RWPE1 (cell line): Measurements from ENCODE around the gene OGFR.
A peak's percentile ranks its signal among the peaks of the same experiment; 100 is the strongest.

Experiments
- CTCF ChIA-PET: fragments of 350-600 bp; sonication (Branson Sonifier 250); formaldehyde crosslinking; extraction: SDS; loops from one replicate; lab custom pipeline; 2021; lab: Yijun Ruan, JAX
- POLR2A ChIA-PET: fragments of 400-600 bp; formaldehyde crosslinking; extraction: SDS; loops from one replicate; lab custom pipeline; 2020; ENCODE audit warnings: antibody characterized with exemption; ENCODE audit not compliant: low non-redundant PET; lab: Yijun Ruan, JAX
- DNase-seq: peaks from one replicate; pipeline ENCODE4 v3.0.0; 2012; ENCODE audit warnings: low spot score
- H3K27ac ChIP-seq: fragments of 450-650 bp; 2 replicates; pipeline ENCODE4 v1.5.1; 2017
- TF ChIP-seq, protein P1 (sequence below): fragments of 450-650 bp; conservative IDR thresholded peaks from 2 replicates; pipeline ENCODE4 v1.5.1; 2017; ENCODE audit warnings: low read depth, mild to moderate bottlenecking

OGFR gene

DNA sequence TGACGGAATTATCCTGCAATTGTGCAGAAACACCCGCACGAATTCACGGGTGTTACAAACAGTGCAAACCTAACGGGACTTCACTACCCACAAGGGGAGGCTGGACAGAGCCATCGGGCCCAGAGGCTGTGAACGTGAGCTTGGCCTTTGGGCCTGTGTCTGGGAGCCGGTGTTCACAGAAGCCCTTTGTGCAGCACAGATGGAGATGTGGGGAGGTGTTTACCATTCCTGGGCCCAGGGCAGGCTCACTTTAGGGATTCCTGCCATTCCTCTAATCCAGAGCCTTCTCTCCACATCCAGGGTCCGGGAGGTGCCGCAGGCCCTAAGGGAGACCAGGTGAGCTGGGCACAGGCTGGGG, 27.2 kb downstream of the OGFR start:
- H3K27ac ChIP-seq = peak overlapping the region; percentile 71
- ChIA-PET CTCF (interaction anchor here (0.6 to 1.9 kb wide), 4 partner anchors 9 to 1142 kb away, joined by 3 to 11 read pairs (median 4); no protein-coding TSS in a partner anchor), POLR2A (no interaction called here)
- TF ChIP-seq, protein P1, sequence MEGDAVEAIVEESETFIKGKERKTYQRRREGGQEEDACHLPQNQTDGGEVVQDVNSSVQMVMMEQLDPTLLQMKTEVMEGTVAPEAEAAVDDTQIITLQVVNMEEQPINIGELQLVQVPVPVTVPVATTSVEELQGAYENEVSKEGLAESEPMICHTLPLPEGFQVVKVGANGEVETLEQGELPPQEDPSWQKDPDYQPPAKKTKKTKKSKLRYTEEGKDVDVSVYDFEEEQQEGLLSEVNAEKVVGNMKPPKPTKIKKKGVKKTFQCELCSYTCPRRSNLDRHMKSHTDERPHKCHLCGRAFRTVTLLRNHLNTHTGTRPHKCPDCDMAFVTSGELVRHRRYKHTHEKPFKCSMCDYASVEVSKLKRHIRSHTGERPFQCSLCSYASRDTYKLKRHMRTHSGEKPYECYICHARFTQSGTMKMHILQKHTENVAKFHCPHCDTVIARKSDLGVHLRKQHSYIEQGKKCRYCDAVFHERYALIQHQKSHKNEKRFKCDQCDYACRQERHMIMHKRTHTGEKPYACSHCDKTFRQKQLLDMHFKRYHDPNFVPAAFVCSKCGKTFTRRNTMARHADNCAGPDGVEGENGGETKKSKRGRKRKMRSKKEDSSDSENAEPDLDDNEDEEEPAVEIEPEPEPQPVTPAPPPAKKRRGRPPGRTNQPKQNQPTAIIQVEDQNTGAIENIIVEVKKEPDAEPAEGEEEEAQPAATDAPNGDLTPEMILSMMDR = no peak
- DNase-seq = no peak

DNA sequence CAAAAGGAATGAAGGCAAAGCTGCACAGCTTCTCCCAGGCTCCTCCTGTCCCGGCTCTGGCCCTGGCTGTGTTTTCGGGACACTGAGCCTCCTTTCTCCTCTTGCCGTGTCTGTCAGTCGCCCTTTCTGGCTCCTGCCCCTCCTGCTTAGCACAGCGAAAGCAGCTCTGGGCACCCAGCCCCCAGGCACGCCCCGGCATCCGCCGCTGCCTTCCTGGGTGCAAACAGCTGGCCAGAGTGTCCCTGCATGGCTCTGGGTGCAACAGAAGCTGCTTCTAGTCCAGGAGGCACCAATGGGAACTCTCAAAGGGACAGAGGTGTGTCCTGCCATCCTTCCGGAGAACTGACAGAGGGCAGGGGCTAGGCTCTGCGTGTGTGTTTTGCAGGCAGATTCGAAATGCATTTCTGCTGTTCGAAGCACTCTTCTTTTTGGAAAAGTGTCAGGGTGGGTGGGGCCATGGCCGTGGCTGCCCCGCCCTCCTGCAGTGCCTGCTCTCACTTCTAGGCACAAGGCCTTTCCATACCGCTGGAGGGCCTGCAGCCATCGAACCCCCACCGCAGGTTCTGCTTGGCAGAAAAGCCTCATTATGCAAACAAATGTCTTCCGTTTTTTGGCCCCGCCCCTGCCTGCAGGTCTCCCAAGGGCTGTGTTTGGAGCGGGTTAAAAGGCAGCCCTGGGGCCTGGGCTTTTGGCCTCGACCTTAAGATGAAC, 27.7 kb downstream of the OGFR start:
- POLR2A ChIA-PET = no interaction called here
- H3K27ac ChIP-seq = peak overlapping the region; percentile 71
- TF ChIP-seq, protein P1 = no peak
- CTCF ChIA-PET = interaction anchor here (0.6 to 1.9 kb wide), 7 partner anchors 9 to 1142 kb away, joined by 3 to 11 read pairs (median 4); no protein-coding TSS in a partner anchor
- no peak for DNase-seq

DNA sequence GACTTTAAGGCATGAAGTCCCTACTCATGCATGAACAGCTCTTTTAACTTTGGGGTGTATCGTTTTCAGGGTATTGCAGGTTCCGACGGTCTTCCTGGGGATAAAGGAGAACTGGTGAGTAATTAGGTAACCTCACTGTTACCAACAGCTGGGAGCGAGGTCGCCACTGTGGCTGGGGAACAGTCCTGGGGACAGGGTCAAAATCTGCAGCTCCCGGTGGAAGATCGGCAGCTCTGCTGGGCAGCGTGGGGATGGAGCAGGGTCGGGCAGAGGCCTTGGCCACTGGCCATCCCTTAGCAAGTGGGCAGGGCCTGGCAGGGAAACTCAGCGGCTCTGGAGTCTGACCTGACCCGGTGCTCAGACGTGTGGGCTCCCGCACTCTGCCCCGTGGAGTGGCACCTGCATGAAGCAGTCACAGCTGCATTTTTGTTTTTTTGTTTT, 28.3 kb downstream of the OGFR start:
- no peak for DNase-seq
- TF ChIP-seq, protein P1 = no peak
- ChIA-PET POLR2A (interaction anchor here (0.6 kb wide), 1 partner anchor 1023 kb away, joined by 3 read pairs; no protein-coding TSS in a partner anchor), CTCF (interaction anchor here (0.6 to 1.9 kb wide), 6 partner anchors 10 to 686 kb away, joined by 3 to 11 read pairs (median 4); no protein-coding TSS in a partner anchor)
- peak overlapping the region; percentile 71 for H3K27ac ChIP-seq

DNA sequence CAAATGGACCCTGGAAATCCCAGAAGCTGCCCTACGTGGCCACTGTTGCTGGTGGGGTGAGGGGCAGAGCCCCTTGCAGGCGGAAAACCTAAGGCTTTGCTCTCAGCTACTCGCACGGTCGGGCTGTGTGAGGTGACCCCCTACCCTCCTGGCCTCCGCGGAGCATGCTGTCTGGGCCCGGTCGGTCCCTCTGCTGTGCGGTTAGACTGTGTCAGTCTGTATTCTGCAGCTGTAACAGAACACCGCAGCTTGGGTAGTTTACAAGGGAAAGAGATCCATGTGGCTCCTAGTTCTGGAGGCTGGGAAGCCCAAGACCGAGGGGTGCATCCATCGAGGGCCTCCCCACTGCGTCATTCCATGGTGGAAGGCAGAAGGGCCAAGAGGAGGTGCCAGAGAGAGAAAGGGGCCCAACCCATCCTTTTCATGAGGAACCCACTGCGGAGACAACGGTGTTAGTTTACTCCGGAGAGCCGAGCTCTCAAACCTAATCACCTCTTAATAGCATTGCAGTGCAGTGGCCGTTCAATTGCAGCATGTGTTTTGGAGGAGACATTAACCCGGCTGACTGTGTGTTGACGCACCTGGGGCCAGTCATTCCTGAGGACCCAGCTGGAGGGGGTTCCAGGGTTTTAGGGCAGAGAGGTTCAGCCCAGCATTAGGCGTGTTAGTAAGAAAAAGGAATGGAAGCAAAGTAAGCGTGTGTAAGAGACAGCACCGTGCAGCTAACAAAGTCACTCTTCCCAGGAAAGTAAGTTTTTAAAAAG, 30.5 kb downstream of the OGFR start:
- H3K27ac ChIP-seq = no peak overlapping the region
- CTCF ChIA-PET = interaction anchor here (0.6 to 1.4 kb wide), 5 partner anchors 12 to 257 kb away, joined by 3 to 6 read pairs (median 3); no protein-coding TSS in a partner anchor
- no peak for DNase-seq

DNA sequence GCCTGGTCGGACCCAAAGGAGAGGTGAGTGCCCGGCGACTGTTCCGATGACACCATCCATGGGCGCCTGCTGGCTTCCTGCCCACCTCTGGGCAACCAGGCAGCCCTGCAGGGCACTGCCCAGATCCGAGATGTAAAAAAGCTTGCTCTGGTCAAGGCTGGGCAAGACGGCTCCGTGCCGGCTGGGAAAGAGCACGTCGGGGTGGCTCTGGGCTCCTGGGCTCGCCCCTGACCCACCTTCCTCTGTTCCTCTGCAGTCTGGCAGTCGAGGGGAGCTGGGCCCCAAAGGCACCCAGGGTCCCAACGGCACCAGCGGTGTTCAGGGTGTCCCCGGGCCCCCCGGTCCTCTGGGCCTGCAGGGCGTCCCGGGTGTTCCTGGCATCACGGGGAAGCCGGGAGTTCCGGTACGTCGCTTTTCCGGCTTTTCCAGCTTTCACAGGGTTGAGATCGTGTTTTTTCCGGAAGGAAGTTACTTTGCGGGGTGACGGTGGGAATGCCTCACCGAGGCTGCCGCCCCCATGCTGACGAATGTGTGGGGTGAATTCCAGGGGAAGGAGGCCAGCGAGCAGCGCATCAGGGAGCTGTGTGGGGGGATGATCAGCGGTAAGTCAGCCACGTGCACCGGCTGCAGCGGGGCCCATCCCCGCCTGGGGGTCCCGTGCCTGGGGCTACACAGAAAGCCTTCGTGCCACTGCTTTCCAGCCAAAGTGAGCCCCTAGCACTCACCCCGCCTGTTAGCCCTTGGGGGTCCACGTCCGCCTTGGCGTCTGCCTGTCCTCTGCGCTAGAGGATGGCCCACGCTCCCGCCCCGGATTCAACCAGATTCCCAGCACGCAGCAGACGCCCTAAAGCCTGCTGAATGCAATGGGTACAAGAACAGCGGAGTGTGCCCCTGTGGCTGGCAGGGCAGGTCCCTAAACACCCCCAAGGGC, 31.6 kb downstream of the OGFR start:
- DNase-seq = peak; percentile 61
- TF ChIP-seq, protein P1 = no peak
- H3K27ac ChIP-seq = no peak overlapping the region
- POLR2A ChIA-PET = interaction anchor here (0.5 kb wide), 1 partner anchor 195 kb away, joined by 3 read pairs; no protein-coding TSS in a partner anchor
- CTCF ChIA-PET = interaction anchor here (0.5 to 1.4 kb wide), 8 partner anchors 10 to 173 kb away, joined by 3 to 6 read pairs (median 3); no protein-coding TSS in a partner anchor

More for the DNA sequence above, 30.5 kb downstream of the OGFR start:
- POLR2A ChIA-PET = interaction anchor here (0.5 kb wide), 1 partner anchor 194 kb away, joined by 3 read pairs; no protein-coding TSS in a partner anchor
- TF ChIP-seq, protein P1 = no peak
